Activated naive CD8-positive, alpha-beta T cell treated with anti-CD3 and anti-CD28 coated beads, Interleukin-2, amount 10 ng/mL, durations not matched to agents 7 days and 5 days (primary cell): ENCODE measurements around the gene DIABLO. TPM values are rescaled to one million over a fixed set of nuclear protein-coding genes. Genes with fewer than 3 reads are reported as not detected.
"Not testable (repeated sequence)": the region's sequence is repeated elsewhere in the genome, so short reads cannot be mapped to it uniquely, and the experiment has no call there.

Source experiments
- ATAC-seq: fragments of 150-1000 bp; cut with Tn5 transposase; one replicate; pipeline ENCODE4 v1.10.0; 2021; ENCODE audit warnings: low read depth, moderate library complexity
- POLR2A ChIA-PET: fragments of 350-600 bp; sonication (Branson Sonifier 250); formaldehyde crosslinking; loops from one replicate; lab custom pipeline; 2021; ENCODE audit warnings: antibody characterized with exemption; lab: Charles Lee
- DNase-seq: peaks from one replicate; pipeline ENCODE4 v3.0.0; 2021
- H3K27ac Mint-ChIP-seq: one replicate; pipeline ENCODE4 v1.8.0; 2022; ENCODE audit warnings: mild to moderate bottlenecking, mixed read lengths
- H3K27me3 Mint-ChIP-seq: one replicate; pipeline ENCODE4 v1.8.0; 2022; ENCODE audit warnings: mild to moderate bottlenecking, moderate library complexity, mixed read lengths
- H3K36me3 Mint-ChIP-seq: one replicate; pipeline ENCODE4 v1.8.0; 2021; ENCODE audit warnings: mild to moderate bottlenecking, mixed read lengths
- H3K4me1 Mint-ChIP-seq: one replicate; pipeline ENCODE4 v1.8.0; 2021; ENCODE audit warnings: mixed read lengths
- H3K4me3 Mint-ChIP-seq: one replicate; pipeline ENCODE4 v1.8.0; 2022; ENCODE audit warnings: mild to moderate bottlenecking, moderate library complexity, mixed read lengths
- H3K9me3 Mint-ChIP-seq: one replicate; pipeline ENCODE4 v1.8.0; 2021; ENCODE audit warnings: mixed read lengths
- total RNA-seq, 2 experiments: library from RNA; stranded (reverse); gene quantifications; one replicate each; pipeline ENCODE4 v1.2.3, GENCODE V29; 2021

Gene DIABLO
- total RNA-seq, 2 experiments from 2014 or later: 44.4 to 45.5 TPM

DNA sequence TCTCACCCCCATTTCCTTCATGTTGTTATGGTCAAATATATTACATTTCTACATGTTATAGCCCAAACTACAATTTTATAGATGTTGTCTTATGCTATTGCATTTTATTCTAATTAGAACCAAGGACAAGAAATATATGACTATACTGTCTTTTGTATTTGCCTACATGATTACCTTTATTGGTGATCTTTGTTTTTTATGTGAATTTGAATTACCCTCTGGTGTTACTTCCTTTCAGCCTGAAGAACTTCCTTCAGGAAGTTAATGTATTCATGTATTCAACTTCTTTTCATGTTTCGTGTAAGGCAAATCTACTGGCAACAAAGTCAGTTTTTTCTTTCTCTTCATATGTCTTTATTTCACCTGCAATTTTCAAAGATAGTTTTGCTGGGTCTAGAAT is 31.0 kb downstream of the DIABLO start:
- Mint-ChIP-seq H3K36me3 (no peaks in the 10 kb centered on the region), H3K4me3 (no peak overlapping the region), H3K27me3 (peaks cover 20% of the 10 kb centered on the region), H3K4me1 (peaks cover 6% of the 10 kb centered on the region), H3K9me3 (no peaks in the 10 kb centered on the region), H3K27ac (no peak overlapping the region)
- DNase-seq (no peak), ATAC-seq (no peak)
- POLR2A ChIA-PET: no interaction called here

DNA sequence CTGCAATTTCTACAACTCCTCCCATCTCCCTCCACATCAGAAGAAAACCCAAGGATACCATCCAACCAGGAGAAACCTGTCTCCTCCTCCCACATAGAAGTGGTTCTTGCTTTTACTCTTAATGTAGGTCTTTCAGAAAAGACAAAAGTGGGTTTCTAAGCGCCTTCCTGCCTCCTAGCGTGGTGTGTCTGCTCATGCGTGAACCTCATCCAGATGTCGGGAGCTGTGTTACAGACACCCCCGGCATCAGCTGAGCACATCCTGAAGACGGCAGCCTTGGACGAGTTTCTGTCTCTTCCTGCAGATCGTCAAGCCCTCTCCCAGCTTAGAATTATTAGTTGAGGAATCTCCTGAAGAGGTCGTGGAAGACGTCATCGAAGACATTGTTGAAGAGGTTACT is 33.4 kb downstream of the DIABLO start:
- H3K4me3 Mint-ChIP-seq: no peak overlapping the region
- H3K9me3 Mint-ChIP-seq: no peaks in the 10 kb centered on the region
- POLR2A ChIA-PET: no interaction called here
- H3K27me3 Mint-ChIP-seq: peaks cover 9% of the 10 kb centered on the region
- peaks cover 5% of the 10 kb centered on the region for H3K4me1 Mint-ChIP-seq
- DNase-seq: no peak
- no peak overlapping the region for H3K27ac Mint-ChIP-seq
- no peaks in the 10 kb centered on the region for H3K36me3 Mint-ChIP-seq
- no peak for ATAC-seq

DNA sequence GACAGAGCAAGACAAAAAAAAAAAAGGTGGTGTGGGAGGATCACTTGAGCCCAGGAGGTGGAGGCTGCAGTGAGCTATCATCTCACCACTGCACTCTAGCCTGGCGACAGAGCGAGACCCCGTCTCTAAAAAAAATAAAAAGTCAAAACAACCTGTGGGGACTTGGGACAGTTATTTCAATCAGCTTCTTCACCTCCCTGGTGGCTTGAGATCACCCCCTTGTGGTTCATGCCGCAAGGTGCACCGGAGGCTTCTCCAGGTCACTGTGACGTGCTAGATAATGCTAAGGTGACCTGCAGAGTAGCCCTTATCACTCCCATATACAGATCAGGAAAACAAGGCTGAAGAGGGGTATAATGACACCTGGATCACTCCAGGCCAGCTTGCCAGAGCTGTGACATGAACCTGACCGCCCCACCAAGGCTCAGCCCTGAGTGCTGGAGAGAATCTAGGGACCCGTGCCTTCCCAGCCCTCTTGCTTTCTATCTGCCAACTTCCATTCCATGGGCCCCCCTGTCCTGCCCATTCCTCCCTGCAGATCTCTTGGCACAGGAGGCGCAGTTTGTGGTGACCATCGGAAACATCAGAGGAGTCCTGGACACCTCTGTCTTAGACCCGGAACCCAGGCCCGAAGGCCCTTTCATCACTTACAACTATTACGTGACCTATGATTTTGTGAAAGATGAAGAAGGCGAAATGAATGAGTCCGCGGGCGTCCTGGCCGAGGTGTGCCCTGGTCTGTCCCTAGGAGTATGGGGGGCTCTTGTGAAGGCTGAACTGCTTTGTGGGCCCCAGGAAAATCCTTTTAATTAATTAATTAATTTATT is 34.8 kb downstream of the DIABLO start:
- Mint-ChIP-seq H3K27ac (no peak overlapping the region), H3K4me1 (peaks cover 2% of the 10 kb centered on the region), H3K9me3 (no peaks in the 10 kb centered on the region), H3K36me3 (no peaks in the 10 kb centered on the region), H3K27me3 (peaks cover 2% of the 10 kb centered on the region), H3K4me3 (no peak overlapping the region)
- ATAC-seq (peak; percentile 90), DNase-seq (peak; percentile 74)
- POLR2A ChIA-PET: interaction anchor here (1.0 kb wide), 1 partner anchor 31 kb away, joined by 3 read pairs; no protein-coding TSS in a partner anchor

DNA sequence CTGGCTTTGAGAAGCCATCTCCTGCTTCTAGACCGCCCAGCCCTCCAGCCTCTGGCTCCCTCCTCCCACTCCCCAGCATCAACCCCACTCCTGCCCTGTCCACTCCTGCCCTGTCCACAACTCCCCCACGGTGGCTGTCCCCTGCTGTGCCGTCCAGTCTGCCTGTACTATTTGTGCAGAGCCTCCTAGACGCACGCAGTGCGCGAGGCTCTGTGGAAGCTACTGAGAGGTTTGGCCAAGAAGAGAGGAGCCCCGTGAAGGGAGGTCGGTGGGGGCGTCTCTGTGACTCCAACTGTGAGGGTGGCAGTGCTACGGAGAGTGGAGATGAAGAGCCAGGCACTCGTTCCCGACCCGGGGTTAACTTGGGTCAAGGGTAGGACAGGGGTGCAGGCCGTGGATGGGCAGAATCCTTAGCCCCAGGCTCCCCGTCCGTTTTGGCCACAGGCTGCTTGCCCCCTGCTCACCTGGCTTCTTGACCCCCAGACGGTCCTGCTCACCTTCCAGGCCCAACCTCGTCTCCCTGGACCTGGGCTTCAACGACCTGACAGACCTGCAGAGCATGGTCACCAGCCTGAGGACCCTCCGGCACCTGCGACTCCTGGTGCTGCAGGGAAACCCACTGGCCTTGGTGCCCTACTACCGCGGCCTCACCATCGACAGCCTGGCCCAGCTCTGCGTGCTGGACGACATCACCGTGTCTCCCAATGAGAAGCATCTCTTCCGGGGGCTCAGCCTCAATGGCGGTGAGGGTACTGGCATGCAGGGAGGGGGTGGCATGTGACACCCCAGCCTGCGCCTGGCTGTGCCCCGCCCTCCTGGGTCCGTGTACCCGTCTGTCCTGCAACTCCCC is 36.0 kb downstream of the DIABLO start:
- Mint-ChIP-seq H3K9me3 (no peaks in the 10 kb centered on the region), H3K27me3 (peaks cover 2% of the 10 kb centered on the region), H3K4me1 (peaks cover 2% of the 10 kb centered on the region), H3K27ac (peak overlapping the region; percentile 16), H3K36me3 (no peaks in the 10 kb centered on the region), H3K4me3 (no peak overlapping the region)
- DNase-seq: no peak
- no peak for ATAC-seq
- POLR2A ChIA-PET: no interaction called here

DNA sequence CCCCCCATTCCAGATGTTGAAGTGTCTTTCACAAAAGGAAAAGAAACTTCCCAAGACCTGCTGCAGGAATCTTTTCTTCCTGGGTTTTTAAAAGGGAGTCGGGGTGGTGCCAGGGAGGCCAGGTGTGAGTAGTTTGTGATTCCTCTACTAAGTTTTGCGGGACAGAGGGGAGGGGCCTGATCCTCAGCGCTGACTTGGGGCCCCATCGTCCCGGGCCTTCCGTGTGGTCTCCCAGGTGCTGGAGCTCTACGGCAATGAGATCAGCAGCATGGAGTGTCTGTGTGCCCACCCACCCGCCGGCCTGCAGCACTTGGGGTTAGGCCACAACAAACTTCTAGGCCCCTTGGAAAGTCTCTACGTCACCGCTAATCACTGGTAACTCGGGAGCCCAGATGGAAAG is 38.4 kb downstream of the DIABLO start:
- peaks cover 3% of the 10 kb centered on the region for H3K27me3 Mint-ChIP-seq
- no peak overlapping the region for H3K4me3 Mint-ChIP-seq
- no peak overlapping the region for H3K27ac Mint-ChIP-seq
- H3K4me1 Mint-ChIP-seq: peaks cover 11% of the 10 kb centered on the region
- ATAC-seq (no peak), DNase-seq (no peak)
- H3K9me3 Mint-ChIP-seq: no peaks in the 10 kb centered on the region
- no peaks in the 10 kb centered on the region for H3K36me3 Mint-ChIP-seq
- POLR2A ChIA-PET: no interaction called here

DNA sequence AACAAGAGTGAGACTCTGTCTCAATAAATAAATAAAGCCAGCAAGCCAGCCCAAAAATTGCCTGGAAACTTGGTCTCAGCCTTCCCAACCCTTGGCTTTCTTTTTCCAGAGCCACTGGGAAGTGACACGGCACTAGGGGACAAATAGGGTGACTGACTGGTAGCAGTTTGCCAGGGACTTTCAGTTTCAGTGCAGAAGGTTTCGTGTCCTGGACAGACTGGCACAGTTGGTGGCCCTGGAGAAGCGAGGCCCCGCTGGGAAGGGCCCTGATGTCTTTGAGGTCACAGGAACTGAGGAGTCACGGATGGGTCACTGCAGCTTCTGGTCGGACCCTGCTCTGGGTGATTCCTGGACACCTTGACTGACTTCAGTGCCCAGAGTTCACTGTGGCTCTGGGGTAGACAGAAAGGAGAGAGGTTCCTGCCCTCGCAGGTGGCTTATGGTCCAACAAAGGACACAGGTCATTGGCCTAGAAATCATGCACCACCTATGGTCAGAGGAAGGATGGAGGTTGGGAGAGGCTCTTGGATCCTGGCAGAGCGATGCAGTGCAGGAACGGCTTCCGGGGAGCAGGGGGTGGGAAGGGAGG is 40.3 kb downstream of the DIABLO start:
- H3K4me1 Mint-ChIP-seq: peaks cover 12% of the 10 kb centered on the region
- ATAC-seq (no peak), DNase-seq (no peak)
- H3K4me3 Mint-ChIP-seq: no peak overlapping the region
- H3K36me3 Mint-ChIP-seq: no peaks in the 10 kb centered on the region
- H3K27me3 Mint-ChIP-seq: peaks cover 8% of the 10 kb centered on the region
- no peak overlapping the region for H3K27ac Mint-ChIP-seq
- POLR2A ChIA-PET: no interaction called here
- H3K9me3 Mint-ChIP-seq: no peaks in the 10 kb centered on the region

DNA sequence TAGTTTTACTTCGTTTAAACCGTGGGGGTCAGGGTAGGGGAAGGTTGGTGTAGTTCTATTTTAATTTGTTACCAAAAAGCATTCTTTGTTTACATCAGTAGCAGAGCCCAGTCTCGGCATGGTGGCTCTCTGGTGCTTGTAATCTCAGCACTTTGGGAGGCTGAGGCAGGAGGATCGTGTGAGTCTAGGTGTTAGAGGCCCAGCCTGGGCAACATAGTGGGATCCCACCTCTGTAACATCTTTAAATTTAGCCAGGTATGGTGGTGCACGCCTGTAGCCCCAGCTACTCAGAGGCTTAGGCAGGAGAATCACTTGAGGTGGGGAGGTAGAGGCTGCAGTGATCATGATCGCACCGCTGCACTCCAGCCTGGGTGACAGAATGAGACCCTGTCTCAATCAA is 40.8 kb downstream of the DIABLO start:
- H3K27ac Mint-ChIP-seq: no peak overlapping the region
- POLR2A ChIA-PET: no interaction called here
- peaks cover 16% of the 10 kb centered on the region for H3K4me1 Mint-ChIP-seq
- no peaks in the 10 kb centered on the region for H3K9me3 Mint-ChIP-seq
- ATAC-seq (no peak), DNase-seq (no peak)
- no peak overlapping the region for H3K4me3 Mint-ChIP-seq
- H3K36me3 Mint-ChIP-seq: no peaks in the 10 kb centered on the region
- peaks cover 8% of the 10 kb centered on the region for H3K27me3 Mint-ChIP-seq

DNA sequence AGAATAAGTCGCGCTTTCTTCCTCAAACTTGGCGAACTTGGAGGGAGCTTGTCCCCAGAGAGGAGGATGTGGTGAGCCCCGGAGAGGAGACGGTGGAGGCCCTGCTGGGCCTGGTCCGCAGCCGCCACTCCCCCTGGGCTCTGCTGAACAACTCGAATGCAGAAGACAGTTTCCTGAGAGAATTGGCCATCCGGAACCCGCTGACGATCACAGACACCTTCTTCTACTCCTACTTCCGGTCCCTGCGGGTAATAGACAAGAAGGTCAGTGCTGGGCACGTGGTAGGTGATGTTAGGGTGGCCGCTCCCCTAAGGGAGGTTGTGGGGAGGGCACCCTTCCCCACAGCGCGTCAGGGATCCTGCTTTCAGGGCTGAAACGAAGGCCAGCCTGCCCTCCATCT is 41.3 kb downstream of the DIABLO start:
- DNase-seq (no peak), ATAC-seq (peak; percentile 21)
- Mint-ChIP-seq H3K9me3 (no peaks in the 10 kb centered on the region), H3K4me3 (peak overlapping the region; percentile 46), H3K36me3 (no peaks in the 10 kb centered on the region), H3K27ac (no peak overlapping the region), H3K4me1 (peaks cover 17% of the 10 kb centered on the region), H3K27me3 (peaks cover 8% of the 10 kb centered on the region)
- POLR2A ChIA-PET: no interaction called here

DNA sequence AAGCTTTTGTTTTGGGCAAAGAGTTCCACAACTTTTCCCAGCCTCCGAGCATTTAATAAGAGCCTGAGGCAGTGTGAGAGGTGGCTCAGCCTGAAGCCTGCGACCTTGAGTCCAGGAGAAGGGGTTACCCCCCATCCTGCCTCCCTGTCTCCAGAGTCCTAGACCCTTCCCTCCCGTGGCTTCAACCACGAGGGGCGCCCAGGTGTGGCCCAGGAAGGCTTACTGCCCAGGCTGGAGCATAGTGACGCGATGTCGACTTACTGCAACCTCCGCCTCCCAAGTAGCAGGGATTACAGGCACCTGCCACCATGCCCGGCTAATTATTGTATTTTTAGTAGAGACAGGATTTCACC is 42.3 kb downstream of the DIABLO start:
- H3K4me3 Mint-ChIP-seq: peak overlapping the region; percentile 46
- POLR2A ChIA-PET: interaction anchor here (0.5 to 0.6 kb wide), 2 partner anchors 70 to 179 kb away, joined by 3 to 7 read pairs; no protein-coding TSS in a partner anchor
- ATAC-seq (no peak), DNase-seq (no peak)
- H3K36me3 Mint-ChIP-seq: no peaks in the 10 kb centered on the region
- peaks cover 17% of the 10 kb centered on the region for H3K4me1 Mint-ChIP-seq
- H3K9me3 Mint-ChIP-seq: no peaks in the 10 kb centered on the region
- H3K27me3 Mint-ChIP-seq: peaks cover 8% of the 10 kb centered on the region
- no peak overlapping the region for H3K27ac Mint-ChIP-seq

DNA sequence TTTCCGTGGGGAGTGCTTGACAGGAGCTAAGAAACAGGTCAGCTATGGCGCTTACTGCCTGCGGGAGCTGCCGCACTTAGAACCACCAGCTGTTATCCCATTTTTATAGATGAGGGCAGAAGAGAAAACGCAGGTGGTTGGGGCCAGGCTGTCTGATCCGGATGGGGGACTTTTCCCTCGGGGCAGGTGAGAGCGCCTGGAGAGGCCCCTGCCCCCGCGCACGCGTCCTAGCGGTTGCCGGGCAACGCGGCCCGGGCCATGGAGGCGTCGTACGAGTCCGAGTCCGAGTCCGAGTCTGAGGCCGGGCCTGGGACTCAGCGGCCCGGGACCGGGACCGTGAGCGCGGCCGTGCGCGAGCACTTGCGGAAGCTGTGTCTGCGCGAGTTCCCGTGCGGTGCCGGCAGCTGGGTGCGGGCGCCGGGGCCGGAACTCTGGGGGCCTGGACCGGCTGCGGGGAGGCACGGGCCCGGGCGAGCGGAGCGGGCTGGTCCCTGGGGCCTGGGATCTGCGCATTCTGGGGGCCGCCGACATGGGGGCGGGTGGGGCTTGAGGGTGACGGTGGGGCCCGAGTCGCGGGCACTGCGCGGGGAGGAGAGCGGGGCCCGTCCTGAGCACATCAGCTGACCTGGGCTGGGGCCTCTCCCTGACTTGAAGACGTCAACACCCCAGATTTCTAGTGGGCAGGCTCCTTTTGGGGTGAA is 42.8 kb downstream of the DIABLO start, which contains the start of gene LRRC43:
Gene LRRC43, plus strand, starts transcription at position 237 of the 701 bp plus-strand sequence. Its CDS starts 22 bp downstream, at position 259.
- Mint-ChIP-seq H3K4me1 (peaks cover 17% of the 10 kb centered on the region), H3K4me3 (peak within 1 kb of the TSS; percentile 83), H3K36me3 (no peaks in the 10 kb centered on the region), H3K27ac (peak within 1 kb of the TSS; percentile 65), H3K27me3 (peaks cover 8% of the 10 kb centered on the region), H3K9me3 (no peaks in the 10 kb centered on the region)
- DNase-seq: peak; percentile 75
- ATAC-seq: peak; percentile 83
- POLR2A ChIA-PET: interaction anchor here (0.5 to 0.9 kb wide), 4 partner anchors 11 to 179 kb away, joined by 3 to 7 read pairs (median 3); no protein-coding TSS in a partner anchor

DNA sequence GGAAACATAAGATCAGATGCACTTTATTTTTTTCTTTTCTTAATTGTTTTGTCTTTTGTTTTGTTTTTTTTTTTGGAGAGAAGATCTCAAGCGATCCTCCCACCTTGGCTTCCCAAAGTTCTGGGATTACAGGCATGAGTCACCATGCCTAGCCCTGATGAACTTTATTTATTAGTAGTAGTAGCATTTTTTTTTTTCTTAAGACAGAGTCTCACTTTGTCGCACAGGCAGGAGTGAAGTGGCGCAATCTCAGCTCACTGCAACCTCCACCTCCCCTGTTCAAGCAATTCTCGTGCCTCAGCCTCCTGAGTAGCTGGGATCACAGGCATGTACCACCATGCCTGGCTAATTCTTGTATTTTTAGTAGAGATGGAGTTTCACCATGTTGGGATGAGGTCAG is 49.4 kb downstream of the DIABLO start:
- H3K4me3 Mint-ChIP-seq, H3K4me1 Mint-ChIP-seq, DNase-seq, ATAC-seq, H3K27me3 Mint-ChIP-seq, H3K27ac Mint-ChIP-seq, H3K36me3 Mint-ChIP-seq, H3K9me3 Mint-ChIP-seq: not testable (repeated sequence)
- POLR2A ChIA-PET: interaction anchor here (0.6 kb wide), 1 partner anchor 90 kb away, joined by 3 read pairs; no protein-coding TSS in a partner anchor

DNA sequence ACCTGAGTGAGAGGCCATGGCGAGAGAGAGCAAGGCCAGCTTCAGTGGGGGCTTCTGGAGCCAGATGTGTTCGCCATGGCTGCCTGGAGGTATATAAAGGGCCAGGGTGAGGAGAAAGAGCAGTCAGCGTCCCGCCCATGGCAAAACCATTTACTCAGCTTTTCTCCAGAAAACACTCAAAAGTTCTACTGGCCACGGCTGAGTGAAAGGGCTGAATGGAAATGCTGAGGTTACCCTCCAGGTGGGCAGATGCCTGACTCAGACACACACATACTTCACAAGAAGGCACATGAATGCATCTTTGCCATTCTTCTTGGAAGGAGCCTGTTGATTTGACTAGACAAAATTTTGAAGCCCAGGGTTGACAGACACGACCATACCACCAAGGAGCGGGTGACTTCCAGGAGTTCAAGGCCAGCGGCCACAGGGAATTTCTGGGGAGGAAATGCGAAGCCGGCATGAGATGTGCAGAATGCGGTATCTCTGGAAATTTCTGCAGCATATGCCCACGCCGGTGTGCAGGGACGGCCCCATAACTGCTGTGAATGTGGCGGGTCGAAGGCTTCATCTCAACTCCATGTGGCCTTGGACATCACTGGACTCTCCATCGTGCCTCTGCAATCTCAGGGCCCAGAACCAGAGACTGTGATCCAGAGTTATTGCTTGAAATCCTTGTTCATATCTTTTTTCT is 51.6 kb downstream of the DIABLO start, which contains the start of gene IL31:
Gene IL31, minus strand, starts transcription at position 67 of the 691 bp plus-strand sequence. Its CDS starts 49 bp downstream, at position 18.
- ATAC-seq (no peak), DNase-seq (no peak)
- no peak within 1 kb of the TSS for H3K4me3 Mint-ChIP-seq
- no peaks in the 10 kb centered on the region for H3K4me1 Mint-ChIP-seq
- no peaks in the 10 kb centered on the region for H3K27me3 Mint-ChIP-seq
- H3K36me3 Mint-ChIP-seq: no peaks in the 10 kb centered on the region
- H3K9me3 Mint-ChIP-seq: no peaks in the 10 kb centered on the region
- no peak within 1 kb of the TSS for H3K27ac Mint-ChIP-seq
- POLR2A ChIA-PET: no interaction called here
